GM19239 (cell line): ENCODE results near the gene ELMO1.

ENCODE experiments used
- DNase-seq: peaks from one replicate; pipeline ENCODE4 v3.0.0; 2011; ENCODE audit warnings: low spot score; ENCODE audit not compliant: insufficient read length
- FAIRE-seq: peaks from 2 replicates; lab custom pipeline; 2011; peaks lifted over from hg19 to GRCh38; lab: Jason Lieb, UNC

ELMO1 gene

GRCh38 chr7:37208528-37208927, 240.1 kb downstream of the ELMO1 start:
- DNase-seq: peak; percentile 25
- peak; percentile 78 for FAIRE-seq

GRCh38 chr7:37206192-37206591, 242.5 kb downstream of the ELMO1 start:
- DNase-seq (no peak), FAIRE-seq (peak; percentile 67)

GRCh38 chr7:37205451-37205850, 243.2 kb downstream of the ELMO1 start:
- FAIRE-seq (peak; percentile 83), DNase-seq (no peak)

GRCh38 chr7:37201876-37202198, 246.8 kb downstream of the ELMO1 start:
- FAIRE-seq (no peak), DNase-seq (no peak)

- peak; percentile 75 for FAIRE-seq
- DNase-seq: peak; percentile 32
Observed at GRCh38 chr7:37201003-37201875, 247.4 kb downstream of the ELMO1 start.

- DNase-seq (peak; percentile 46), FAIRE-seq (peak; percentile 57)
Observed at GRCh38 chr7:37198906-37199485, 249.7 kb downstream of the ELMO1 start.

GRCh38 chr7:37198041-37198905, 250.4 kb downstream of the ELMO1 start:
- FAIRE-seq: peak; percentile 40
- DNase-seq: no peak

GRCh38 chr7:37197108-37197507, 251.6 kb downstream of the ELMO1 start:
- FAIRE-seq (peak; percentile 45), DNase-seq (no peak)

GRCh38 chr7:37196676-37197075, 252.0 kb downstream of the ELMO1 start:
- FAIRE-seq: no peak
- DNase-seq: no peak

- FAIRE-seq: no peak
Observed at GRCh38 chr7:37195388-37195787, 253.3 kb downstream of the ELMO1 start.

GRCh38 chr7:37194943-37195342, 253.7 kb downstream of the ELMO1 start:
- DNase-seq (no peak), FAIRE-seq (no peak)

More at GRCh38 chr7:37195388-37195787, 253.3 kb downstream of the ELMO1 start:
- DNase-seq: no peak

GRCh38 chr7:37193775-37194135, 254.9 kb downstream of the ELMO1 start:
- no peak for DNase-seq
- no peak for FAIRE-seq

- FAIRE-seq: no peak
- no peak for DNase-seq
Observed at GRCh38 chr7:37193087-37193774, 255.4 kb downstream of the ELMO1 start.

- no peak for DNase-seq
- no peak for FAIRE-seq
Observed at GRCh38 chr7:37191797-37192196, 256.9 kb downstream of the ELMO1 start.

- no peak for DNase-seq
- FAIRE-seq: no peak
Observed at GRCh38 chr7:37187179-37187578, 261.5 kb downstream of the ELMO1 start.

GRCh38 chr7:37186753-37187152, 261.9 kb downstream of the ELMO1 start:
- FAIRE-seq (no peak), DNase-seq (no peak)

GRCh38 chr7:37181550-37181932, 267.1 kb downstream of the ELMO1 start:
- no peak for FAIRE-seq
- DNase-seq: no peak

- DNase-seq (no peak), FAIRE-seq (no peak)
Observed at GRCh38 chr7:37180828-37181549, 267.7 kb downstream of the ELMO1 start.

- FAIRE-seq (no peak), DNase-seq (no peak)
Observed at GRCh38 chr7:37176079-37176478, 272.6 kb downstream of the ELMO1 start.

- FAIRE-seq (no peak), DNase-seq (no peak)
Observed at GRCh38 chr7:37174460-37174859, 274.2 kb downstream of the ELMO1 start.
